K562 (cell line): ENCODE data around the gene ABCD4. TPM values are rescaled to one million over a fixed set of nuclear protein-coding genes. Genes with fewer than 3 reads are reported as not detected.
A peak's percentile ranks its signal among the peaks of the same experiment; 100 is the strongest.

Source experiments
- ATAC-seq: fragments of 200-7000 bp; cut with Tn5 transposase; 3 replicates; pipeline ENCODE4 v1.9.1; 2020; ENCODE audit warnings: moderate library complexity
- BruUV-seq: library from RNA; stranded (reverse); fragments of 400-500 nt; replicated peaks from 2 replicates; lab custom pipeline; 2021; lab: Mats Ljungman, UMichigan
- CTCF ChIA-PET: fragments of 300-600 bp; formaldehyde crosslinking; extraction: SDS; loops from one replicate; lab custom pipeline; 2021; ENCODE audit warnings: low intra/inter-chr PET ratio; lab: Yijun Ruan, JAX
- POLR2A ChIA-PET: fragments of 300-600, 350-650 bp; sonication (Branson Sonifier 250); formaldehyde crosslinking; extraction: SDS; loops from one replicate; lab custom pipeline; 2021; ENCODE audit warnings: antibody characterized with exemption, inconsistent platforms; lab: Yijun Ruan, JAX
- DNase-seq, 4 experiments: peaks; one replicate each; pipeline versions ENCODE4 v3.0.0 to v3.0.0-alpha.2; 2011 to 2018; ENCODE audit warnings: low spot score in 3 of 4, mixed read lengths in 3 of 4; ENCODE audit errors: extremely low read depth in 1 of 4
- FAIRE-seq: peaks from 2 replicates; lab custom pipeline; 2011; peaks lifted over from hg19 to GRCh38; lab: Jason Lieb, UNC
- H2AFZ ChIP-seq: 2 replicates; pipeline ENCODE4 v1.6.0; 2011; ENCODE audit warnings: low read depth, low read length, control low read depth, inconsistent platforms
- H3K27ac ChIP-seq: fragments of 200-600 bp; 3 replicates; pipeline ENCODE4 v1.8.0; 2011; ENCODE audit warnings: low read depth, mild to moderate bottlenecking, control low read depth, inconsistent platforms, low read length, moderate library complexity, mixed read lengths; ENCODE audit errors: extremely low read depth
- H3K27me3 ChIP-seq, 2 experiments: fragments of 300-600 bp in 1 of 2; 2 replicates in 1 of 2; 3 replicates in 1 of 2; pipeline versions ENCODE4 v1.6.0 to v1.8.0; 2011; ENCODE audit warnings: inconsistent platforms in 2 of 2, low read length in 2 of 2, mild to moderate bottlenecking in 1 of 2, mixed read lengths in 1 of 2, moderate library complexity in 1 of 2; ENCODE audit not compliant: control insufficient read depth in 2 of 2, insufficient read depth in 2 of 2
- H3K36me3 ChIP-seq: fragments of 300-600 bp; 3 replicates; pipeline ENCODE4 v1.8.0; 2011; ENCODE audit warnings: mild to moderate bottlenecking, low read length, inconsistent platforms; ENCODE audit not compliant: control insufficient read depth, insufficient read depth
- H3K4me1 ChIP-seq, 2 experiments: fragments of 200-600 bp in 1 of 2; replicated peaks in 1 of 2; 2 replicates in 1 of 2; 3 replicates in 1 of 2; pipeline versions ENCODE4 v1.5.1 to v1.8.0; 2011; ENCODE audit warnings: inconsistent platforms in 2 of 2, low read length in 2 of 2, mild to moderate bottlenecking in 1 of 2, mixed read lengths in 1 of 2, moderate library complexity in 1 of 2; ENCODE audit not compliant: control insufficient read depth in 2 of 2, insufficient read depth in 2 of 2
- H3K4me2 ChIP-seq: 2 replicates; pipeline ENCODE4 v1.6.1; 2011; ENCODE audit warnings: low read length, control low read depth, inconsistent platforms, mixed read lengths; ENCODE audit not compliant: insufficient read depth
- H3K4me3 ChIP-seq: fragments of 200-600 bp; sonication (generic), shearing (Covaris generic); 2 replicates; pipeline ENCODE4 v1.5.1; 2016; ENCODE audit warnings: control low read depth, inconsistent platforms
- H3K79me2 ChIP-seq: fragments of 200-600 bp; 3 replicates; pipeline ENCODE4 v1.8.0; 2011; ENCODE audit warnings: low read length, inconsistent platforms; ENCODE audit not compliant: control insufficient read depth, insufficient read depth
- H3K9ac ChIP-seq, 2 experiments: 2 replicates each; pipeline versions ENCODE4 v1.6.0 to v1.6.1; 2011; ENCODE audit warnings: low read depth in 2 of 2, low read length in 2 of 2, control low read depth in 1 of 2, inconsistent platforms in 1 of 2, mild to moderate bottlenecking in 1 of 2, mixed read lengths in 1 of 2; ENCODE audit not compliant: insufficient read depth in 1 of 2
- H3K9me1 ChIP-seq: one replicate; pipeline ENCODE4 v1.6.0; 2011; ENCODE audit warnings: inconsistent platforms, mild to moderate bottlenecking, low read length, moderate library complexity; ENCODE audit not compliant: control insufficient read depth, insufficient read depth
- H3K9me3 ChIP-seq: replicated peaks from 2 replicates; pipeline ENCODE4 v1.5.1; 2011; ENCODE audit warnings: low read depth, low read length, inconsistent platforms; ENCODE audit not compliant: control insufficient read depth, insufficient read depth
- H4K20me1 ChIP-seq: replicated peaks from 2 replicates; pipeline ENCODE4 v1.6.1; 2011; ENCODE audit warnings: low read length, inconsistent platforms, mixed read lengths; ENCODE audit not compliant: control insufficient read depth, insufficient read depth
- BRD4 ChIP-seq: fragments of 200-600 bp; sonication (generic); IDR thresholded peaks from 2 replicates; pipeline ENCODE4 v1.6.1; 2017; ENCODE audit warnings: inconsistent platforms
- MYNN ChIP-seq, 2 experiments: sonication (generic); formaldehyde crosslinking in 1 of 2; IDR thresholded peaks; 2 replicates each; pipeline versions ENCODE4 v1.5.0 to v1.6.1; 2016 to 2020; ENCODE audit warnings: antibody characterized with exemption in 1 of 2, missing genetic modification reagents in 1 of 2
- PCBP2 ChIP-seq: fragments of 200-400 bp; formaldehyde crosslinking; IDR thresholded peaks from 2 replicates; pipeline ENCODE4 v1.6.1; 2018; ENCODE audit warnings: low read length, low read depth, mild to moderate bottlenecking, moderate library complexity; ENCODE audit not compliant: poor library complexity, severe bottlenecking
- ZNF263 ChIP-seq: sonication (generic); formaldehyde crosslinking; IDR thresholded peaks from 2 replicates; pipeline ENCODE4 v1.8.0; 2022; ENCODE audit warnings: mild to moderate bottlenecking, missing genetic modification reagents, borderline replicate concordance
- WGBS: fragments of 100-300 bp; shearing (Covaris generic); methylation state at CpG from one replicate; pipeline ENCODE4 v1.1.6; 2016; ENCODE audit warnings: low coverage, mixed read lengths; ENCODE audit not compliant: insufficient coverage; ENCODE audit errors: missing lambda C conversion rate; 5-methylcytosine and 5-hydroxymethylcytosine counted together
- in situ Hi-C: fragments of 300-500 bp; cut with MboI; formaldehyde crosslinking; loops from 4 replicates; pipeline ENCODE4 v1.15.0; 2018; ENCODE audit warnings: inconsistent platforms, mixed read lengths
- intact Hi-C: fragments of 100-400 bp; cut with micrococcal nuclease; formaldehyde crosslinking; loops from 2 replicates; pipeline ENCODE4 v1.14.2; 2022
- polyA plus RNA-seq, 8 experiments: library from polyadenylated mRNA; depleted of rRNA in 4 of 8; stranded (reverse) in 5 of 8; unstranded in 3 of 8; fragments of >200 nt; fragmentation: Nextera tagmentation in 2 of 8; fragmentation: Illumina TruSeq in 1 of 8; extraction: Ambion mirVana in 2 of 8; extraction: Trizol in 1 of 8; gene quantifications; 2 replicates each; pipeline versions ENCODE4 v1.2.1 to v1.2.3, GENCODE V29; 2011 to 2014; ENCODE audit warnings: inconsistent platforms in 1 of 8, missing spikeins in 1 of 8
- total RNA-seq, 7 experiments: library from RNA; depleted of rRNA in 6 of 7; stranded (reverse); fragments of >200 nt in 6 of 7; fragmentation: Illumina TruSeq in 2 of 7; extraction: Trizol in 2 of 7; gene quantifications; 2 replicates each; pipeline versions ENCODE4 v1.2.1 to v1.2.3, GENCODE V29; 2011 to 2021; ENCODE audit warnings: low replicate concordance in 1 of 7

Gene ABCD4
- total and polyA plus RNA-seq, 9 of the 15 experiments (the other 6 are each of a cell fraction or from before 2014, with no cell fraction given) = 3.5 to 17.2 (median 12.4) TPM

DNA sequence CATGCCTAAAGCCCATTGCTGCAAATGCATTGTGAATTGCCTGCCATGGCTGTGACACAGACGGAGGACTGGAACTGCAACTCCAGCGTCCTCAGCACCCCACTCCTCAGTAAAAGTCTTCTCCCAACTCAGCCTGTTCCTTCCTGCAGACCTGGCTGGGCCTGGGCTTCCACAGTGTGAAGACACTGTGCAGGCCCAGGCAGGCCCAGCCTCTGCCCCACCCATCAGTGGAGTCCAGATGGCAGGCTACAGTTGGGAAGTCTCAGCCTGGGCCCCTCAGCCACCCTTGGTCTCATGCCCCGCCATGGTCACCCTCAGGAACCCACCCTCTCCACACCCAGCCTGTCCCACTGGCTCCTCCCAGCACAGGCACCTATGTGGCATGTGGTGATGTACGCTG lies 41.4 kb downstream of the ABCD4 start:
- no peaks in the 10 kb centered on the region for H3K9me1 ChIP-seq
- no peaks in the 10 kb centered on the region for H3K79me2 ChIP-seq
- DNase-seq (no peak), FAIRE-seq (no peak), ATAC-seq (no peak)
- WGBS = 3% methylated on average over 3 of the region's 4 CpGs
- in situ Hi-C loops (no loop called here), intact Hi-C loops (no loop called here)
- H3K36me3 ChIP-seq = no peaks in the 10 kb centered on the region
- no TSS peak for BruUV-seq
- H3K9ac ChIP-seq = no peak overlapping the region
- no peak overlapping the region for H3K4me2 ChIP-seq
- H3K27me3 ChIP-seq = peaks cover 9 to 45% of the 10 kb centered on the region in 2 experiments; a peak in 4 of 5 replicates
- no peaks in the 10 kb centered on the region for H3K9me3 ChIP-seq
- no peak overlapping the region for H3K27ac ChIP-seq
- no peak overlapping the region for H3K4me3 ChIP-seq
- no peaks in the 10 kb centered on the region; the same call in 1 of the 2 replicates for H4K20me1 ChIP-seq
- TF ChIP-seq MYNN (IDR thresholded peaks at IDR 0.05) = peak; percentile 44; the same call in 1 of the 2 replicates
- no peak for TF ChIP-seq MYNN (CRISPR knock-in tag; IDR thresholded peaks at IDR 0.05)
- no peak for TF ChIP-seq BRD4
- peaks cover 0 to 18% of the 10 kb centered on the region in 2 experiments; a peak in 2 of 5 replicates for H3K4me1 ChIP-seq
- H2AFZ ChIP-seq = no peak overlapping the region
- CTCF ChIA-PET = no interaction called here
- POLR2A ChIA-PET = interaction anchor here (0.6 to 0.7 kb wide), 2 partner anchors 26 to 65 kb away, joined by 3 read pairs; no protein-coding TSS in a partner anchor

- H3K9me1 ChIP-seq = no peaks in the 10 kb centered on the region
- DNase-seq (no peak), FAIRE-seq (no peak), ATAC-seq (no peak)
- H4K20me1 ChIP-seq = no peaks in the 10 kb centered on the region; the same call in 1 of the 2 replicates
- in situ Hi-C loops = no loop called here
- H3K9me3 ChIP-seq = no peaks in the 10 kb centered on the region
- 14% methylated on average over 23 of the region's 29 CpGs for WGBS
- no peak overlapping the region for H2AFZ ChIP-seq
- no peak overlapping the region for H3K4me3 ChIP-seq
- TF ChIP-seq ZNF263 (CRISPR knock-in tag) = peak; percentile 66
- no peak for TF ChIP-seq PCBP2
- H3K9ac ChIP-seq = no peak overlapping the region
- H3K4me2 ChIP-seq = no peak overlapping the region
- ChIA-PET CTCF (no interaction called here), POLR2A (interaction anchor here (0.6 to 0.7 kb wide), 2 partner anchors 27 to 66 kb away, joined by 3 read pairs; no protein-coding TSS in a partner anchor)
- intact Hi-C loops = no loop called here
- no peaks in the 10 kb centered on the region for H3K79me2 ChIP-seq
- H3K27me3 ChIP-seq = peaks cover 9 to 39% of the 10 kb centered on the region in 2 experiments; a peak in 4 of 5 replicates
- H3K27ac ChIP-seq = no peak overlapping the region
- H3K4me1 ChIP-seq = peaks cover 0 to 18% of the 10 kb centered on the region in 2 experiments; a peak in 2 of 5 replicates
- H3K36me3 ChIP-seq = no peaks in the 10 kb centered on the region
- no TSS peak for BruUV-seq
These were observed 42.1 kb downstream of the ABCD4 start for GRCh38 chr14:74260525-74261233.
